ENCODE data around the gene GFOD2.

DNA sequence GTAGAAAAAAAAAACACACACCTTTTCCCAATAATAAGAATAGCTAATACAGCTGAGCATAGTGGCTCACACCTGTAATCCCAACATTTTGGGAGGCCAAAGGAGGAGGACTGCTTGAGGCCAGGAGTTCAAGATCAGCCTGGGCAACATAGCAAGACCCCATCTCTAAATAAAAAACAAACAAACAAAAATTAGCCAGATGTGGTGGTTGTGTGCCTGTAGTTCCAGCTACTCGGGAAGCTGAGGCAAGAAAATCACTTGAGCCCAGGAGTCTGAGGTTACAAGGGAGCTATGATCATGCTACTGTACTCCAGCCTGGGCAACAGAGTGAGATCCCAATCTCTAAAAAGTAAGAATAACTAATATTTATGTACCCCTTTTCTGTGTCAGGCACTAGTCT, 42.8 kb upstream of the GFOD2 start:
- TF ChIP-seq, protein P1, sequence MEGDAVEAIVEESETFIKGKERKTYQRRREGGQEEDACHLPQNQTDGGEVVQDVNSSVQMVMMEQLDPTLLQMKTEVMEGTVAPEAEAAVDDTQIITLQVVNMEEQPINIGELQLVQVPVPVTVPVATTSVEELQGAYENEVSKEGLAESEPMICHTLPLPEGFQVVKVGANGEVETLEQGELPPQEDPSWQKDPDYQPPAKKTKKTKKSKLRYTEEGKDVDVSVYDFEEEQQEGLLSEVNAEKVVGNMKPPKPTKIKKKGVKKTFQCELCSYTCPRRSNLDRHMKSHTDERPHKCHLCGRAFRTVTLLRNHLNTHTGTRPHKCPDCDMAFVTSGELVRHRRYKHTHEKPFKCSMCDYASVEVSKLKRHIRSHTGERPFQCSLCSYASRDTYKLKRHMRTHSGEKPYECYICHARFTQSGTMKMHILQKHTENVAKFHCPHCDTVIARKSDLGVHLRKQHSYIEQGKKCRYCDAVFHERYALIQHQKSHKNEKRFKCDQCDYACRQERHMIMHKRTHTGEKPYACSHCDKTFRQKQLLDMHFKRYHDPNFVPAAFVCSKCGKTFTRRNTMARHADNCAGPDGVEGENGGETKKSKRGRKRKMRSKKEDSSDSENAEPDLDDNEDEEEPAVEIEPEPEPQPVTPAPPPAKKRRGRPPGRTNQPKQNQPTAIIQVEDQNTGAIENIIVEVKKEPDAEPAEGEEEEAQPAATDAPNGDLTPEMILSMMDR (IDR thresholded peaks at IDR 0.05), result no peak
- no peak for TF ChIP-seq POLR2A (IDR thresholded peaks at IDR 0.05)

All from body of pancreas (tissue), 4 donors.